ENCODE measurements around the gene ZNF503.
"Not testable (repeated sequence)": the region's sequence is repeated elsewhere in the genome, so short reads cannot be mapped to it uniquely, and the experiment has no call there.

The ZNF503 gene

DNA sequence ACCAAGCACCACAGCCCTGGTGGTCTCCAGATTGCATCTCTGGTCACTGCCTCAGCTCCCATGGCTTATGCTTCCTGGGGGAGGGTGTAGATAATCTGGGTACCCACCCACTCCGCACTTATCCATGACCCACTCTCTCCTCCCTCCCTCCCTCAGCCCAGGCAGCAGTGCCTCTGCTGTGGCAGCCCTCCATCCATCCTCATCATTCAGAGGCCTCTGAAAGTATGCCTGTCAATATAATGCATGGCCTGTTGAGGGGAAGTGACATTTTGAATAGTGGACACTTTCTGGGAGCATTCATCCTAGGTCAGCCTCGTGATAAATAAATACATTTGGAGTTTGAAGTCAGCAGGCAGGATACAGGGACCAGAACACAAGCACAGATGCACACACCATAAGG lies 23.2 kb downstream of the ZNF503 start:
- Mint-ChIP-seq H3K36me3 (no peaks in the 10 kb centered on the region), H3K27me3 (peaks cover 16 to 26% of the 10 kb centered on the region in 2 donors), H3K4me3 (no peak overlapping the region), H3K9me3 (no peaks in the 10 kb centered on the region), H3K4me1 (peaks cover 0 to 3% of the 10 kb centered on the region in 2 donors), H3K27ac (no peak overlapping the region)
- no peak for DNase-seq
- no peak for ATAC-seq (replicated peaks)

DNA sequence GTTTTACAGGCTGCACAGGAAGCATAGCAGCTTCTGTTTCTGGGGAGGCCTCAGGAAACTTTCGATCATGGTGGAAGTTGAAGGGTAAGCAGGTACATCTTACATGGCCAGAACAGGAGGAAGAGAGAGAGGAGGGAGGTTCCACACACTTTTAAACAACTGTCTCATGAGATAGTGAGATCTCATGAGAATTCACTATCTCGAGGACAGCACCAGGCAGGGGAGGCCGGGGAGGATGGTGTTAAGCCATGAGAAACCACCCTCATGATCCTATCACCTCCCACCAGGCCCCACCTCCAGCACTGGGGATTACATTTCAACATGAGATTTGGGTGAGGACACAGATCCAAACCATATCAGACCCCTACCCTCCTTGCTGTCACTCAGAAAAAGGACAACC lies 23.7 kb downstream of the ZNF503 start:
- peaks cover 16 to 27% of the 10 kb centered on the region in 2 donors for H3K27me3 Mint-ChIP-seq
- DNase-seq, result no peak
- no peak overlapping the region for H3K27ac Mint-ChIP-seq
- H3K4me1 Mint-ChIP-seq, result peaks cover 0 to 3% of the 10 kb centered on the region in 2 donors
- no peaks in the 10 kb centered on the region for H3K36me3 Mint-ChIP-seq
- H3K4me3 Mint-ChIP-seq, result no peak overlapping the region
- no peak for ATAC-seq (replicated peaks)
- no peaks in the 10 kb centered on the region for H3K9me3 Mint-ChIP-seq

DNA sequence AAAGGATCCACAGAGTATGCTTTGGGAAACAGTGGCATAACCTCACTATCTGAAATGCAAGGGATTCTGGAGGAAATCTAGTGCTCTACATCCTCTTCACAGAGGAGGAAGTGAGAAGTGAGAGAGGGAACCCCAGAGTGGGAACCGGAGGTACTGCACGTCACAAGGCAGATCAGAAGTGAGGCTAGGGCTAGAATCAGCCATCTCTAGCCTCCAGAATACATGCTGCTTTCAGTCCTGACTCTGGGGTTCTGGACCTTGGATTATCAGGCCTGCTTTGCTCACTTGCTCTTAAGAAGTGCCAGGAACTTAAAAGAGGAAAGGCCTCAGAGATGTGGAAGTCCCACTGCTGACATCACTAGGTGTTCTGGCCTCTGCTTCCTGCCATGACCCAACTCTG lies 25.7 kb downstream of the ZNF503 start:
- Mint-ChIP-seq H3K27ac (peak overlapping the region; percentile 84), H3K4me3 (no peak overlapping the region), H3K4me1 (peaks cover 0 to 3% of the 10 kb centered on the region in 2 donors), H3K36me3 (no peaks in the 10 kb centered on the region), H3K9me3 (no peaks in the 10 kb centered on the region), H3K27me3 (peaks cover 16 to 27% of the 10 kb centered on the region in 2 donors)
- DNase-seq (peak; percentile 17), ATAC-seq (replicated peaks) (peak; percentile 97 to 99)

DNA sequence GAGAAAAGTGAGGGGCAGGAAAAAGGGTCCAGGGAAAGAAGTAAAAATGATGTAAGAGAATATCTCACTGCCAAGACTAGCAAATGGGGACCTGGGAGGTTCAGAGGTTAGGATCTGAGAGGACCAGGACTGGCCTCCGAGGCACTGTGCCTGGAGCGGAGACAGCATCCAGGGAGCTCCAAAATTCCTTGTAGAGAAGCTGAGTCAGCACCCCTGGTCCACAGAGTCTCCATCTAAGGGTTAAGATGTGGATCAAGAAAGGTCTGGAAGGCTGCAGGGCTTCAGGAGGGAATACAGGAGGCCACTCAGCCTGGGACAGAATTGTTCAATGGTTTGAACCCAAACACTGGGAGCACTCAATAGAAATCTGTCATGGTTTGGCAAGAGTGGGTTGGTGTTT lies 30.6 kb downstream of the ZNF503 start:
- no peak overlapping the region for H3K27ac Mint-ChIP-seq
- DNase-seq, result no peak
- H3K4me3 Mint-ChIP-seq, result no peak overlapping the region
- no peak for ATAC-seq (replicated peaks)
- peaks cover 7 to 8% of the 10 kb centered on the region in 2 donors for H3K9me3 Mint-ChIP-seq
- H3K36me3 Mint-ChIP-seq, result no peaks in the 10 kb centered on the region
- H3K4me1 Mint-ChIP-seq, result peaks cover 0 to 3% of the 10 kb centered on the region in 2 donors
- H3K27me3 Mint-ChIP-seq, result peaks cover 20 to 28% of the 10 kb centered on the region in 2 donors

DNA sequence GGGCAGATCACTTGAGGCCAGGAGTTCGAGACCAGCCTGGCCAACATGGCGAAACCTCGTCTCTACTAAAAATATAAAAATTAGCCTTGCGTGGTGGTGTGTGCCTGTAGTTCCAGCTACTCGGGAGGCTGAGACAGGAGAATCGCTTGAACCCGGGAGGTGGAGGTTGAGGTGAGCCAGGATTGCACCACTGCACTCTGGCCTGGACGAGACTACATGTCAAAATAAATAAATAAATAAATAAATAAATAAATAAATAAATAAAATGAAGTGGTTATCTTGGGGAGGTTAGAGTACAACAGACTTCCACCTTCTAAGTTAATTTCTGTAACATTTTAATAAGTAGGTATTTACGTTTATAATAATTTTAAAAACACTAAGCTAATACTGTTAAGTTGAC lies 31.7 kb downstream of the ZNF503 start:
- peaks cover 20 to 28% of the 10 kb centered on the region in 2 donors for H3K27me3 Mint-ChIP-seq
- not testable (repeated sequence) for ATAC-seq (replicated peaks); H3K9me3 Mint-ChIP-seq; DNase-seq; H3K27ac Mint-ChIP-seq; H3K4me1 Mint-ChIP-seq; H3K4me3 Mint-ChIP-seq; H3K36me3 Mint-ChIP-seq

DNA sequence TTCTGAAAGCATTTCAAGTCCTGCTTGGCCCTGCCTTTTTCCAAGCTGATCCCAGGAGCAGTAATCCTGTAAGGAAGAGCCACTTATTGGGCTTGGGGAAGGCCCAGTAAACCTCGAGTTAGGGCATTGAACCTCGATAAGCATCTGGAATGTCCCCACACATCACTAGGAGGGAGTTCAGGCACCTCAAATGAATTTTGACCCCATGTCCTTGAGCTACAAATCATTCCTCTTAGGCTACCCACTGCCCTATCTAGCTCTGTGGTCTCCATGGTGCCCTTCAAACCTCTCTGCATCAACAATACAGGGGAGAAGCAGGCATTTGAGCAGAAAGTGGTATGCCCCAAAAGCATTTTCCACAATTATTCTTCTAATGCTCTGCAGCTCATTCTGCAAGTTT lies 33.7 kb downstream of the ZNF503 start:
- Mint-ChIP-seq H3K4me1 (no peaks in the 10 kb centered on the region), H3K4me3 (no peak overlapping the region), H3K27ac (no peak overlapping the region), H3K9me3 (peaks cover 7 to 8% of the 10 kb centered on the region in 2 donors), H3K27me3 (peaks cover 18 to 24% of the 10 kb centered on the region in 2 donors), H3K36me3 (no peaks in the 10 kb centered on the region)
- ATAC-seq (replicated peaks) (no peak), DNase-seq (no peak)

DNA sequence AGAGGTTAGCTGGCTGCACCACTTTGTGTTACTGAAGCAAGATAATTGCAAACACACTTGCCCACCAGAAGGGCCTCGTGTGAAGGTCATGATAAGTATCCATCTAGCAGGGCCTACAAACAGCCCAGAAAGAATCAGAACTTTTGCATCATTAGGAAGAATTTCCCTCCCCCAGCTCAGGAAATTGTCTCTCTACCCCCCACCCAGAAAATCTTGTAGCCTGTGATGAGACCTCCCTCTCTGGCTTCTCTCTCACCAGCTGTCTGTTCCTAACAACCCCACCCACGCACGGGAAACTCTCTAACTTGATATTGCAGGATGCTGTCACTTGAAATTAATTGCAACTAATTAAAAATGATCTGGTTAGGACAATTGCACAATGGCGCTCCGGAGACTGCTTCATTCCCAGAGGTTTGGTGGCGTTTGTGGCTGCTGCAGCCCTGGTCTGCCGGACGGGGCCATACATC lies 34.5 kb downstream of the ZNF503 start:
- no peak for ATAC-seq (replicated peaks)
- no peak overlapping the region for H3K4me3 Mint-ChIP-seq
- peaks cover 21 to 24% of the 10 kb centered on the region in 2 donors for H3K27me3 Mint-ChIP-seq
- H3K27ac Mint-ChIP-seq, result no peak overlapping the region
- peaks cover 7 to 8% of the 10 kb centered on the region in 2 donors for H3K9me3 Mint-ChIP-seq
- H3K4me1 Mint-ChIP-seq, result no peaks in the 10 kb centered on the region
- H3K36me3 Mint-ChIP-seq, result no peaks in the 10 kb centered on the region
- no peak for DNase-seq

DNA sequence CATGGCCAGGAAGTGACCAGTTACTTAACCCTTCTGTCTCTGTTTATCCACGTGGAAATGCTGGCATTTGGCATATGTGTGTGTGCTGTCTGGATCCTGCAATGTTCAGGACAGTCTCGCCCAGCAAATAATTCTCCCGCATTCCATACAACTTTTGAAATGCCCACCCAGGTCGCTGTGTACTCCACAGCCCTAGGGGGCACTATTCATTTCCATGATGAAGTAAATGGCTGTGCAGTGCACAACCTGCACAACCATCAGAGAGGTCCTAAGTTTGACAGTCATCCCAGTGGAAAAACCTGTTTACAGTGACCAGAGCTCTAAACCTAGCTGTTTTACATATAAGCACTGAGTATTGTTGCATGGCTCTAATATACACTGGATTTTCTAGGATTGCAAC lies 38.1 kb downstream of the ZNF503 start:
- ATAC-seq (replicated peaks) (no peak), DNase-seq (no peak)
- H3K27me3 Mint-ChIP-seq, result peaks cover 27 to 37% of the 10 kb centered on the region in 2 donors
- H3K4me3 Mint-ChIP-seq, result no peak overlapping the region
- H3K9me3 Mint-ChIP-seq, result peaks cover 0 to 2% of the 10 kb centered on the region in 2 donors
- no peaks in the 10 kb centered on the region for H3K36me3 Mint-ChIP-seq
- no peak overlapping the region for H3K27ac Mint-ChIP-seq
- no peaks in the 10 kb centered on the region for H3K4me1 Mint-ChIP-seq

DNA sequence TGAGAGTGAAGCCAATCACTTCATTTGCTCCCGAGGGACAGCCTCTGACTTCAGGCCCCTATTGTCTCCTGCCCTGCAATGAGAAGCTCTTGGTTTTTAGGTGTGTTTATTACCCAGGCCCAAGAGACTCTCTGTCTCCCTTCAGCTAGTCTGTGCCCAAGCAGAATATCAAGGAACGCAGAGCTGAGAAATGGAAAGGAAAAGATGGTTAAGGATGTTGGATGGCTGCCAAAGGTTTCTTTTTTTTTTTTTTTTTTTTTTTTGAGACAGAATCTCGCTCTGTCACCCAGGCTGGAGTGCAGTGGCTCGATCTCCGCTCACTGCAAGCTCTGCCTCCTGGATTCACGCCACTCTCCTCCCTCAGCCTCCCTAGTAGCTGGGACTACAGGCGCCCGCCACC lies 41.7 kb downstream of the ZNF503 start:
- not testable (repeated sequence) for H3K4me3 Mint-ChIP-seq; H3K27ac Mint-ChIP-seq; H3K9me3 Mint-ChIP-seq; H3K36me3 Mint-ChIP-seq; H3K4me1 Mint-ChIP-seq; ATAC-seq (replicated peaks); DNase-seq
- peaks cover 23 to 33% of the 10 kb centered on the region in 2 donors for H3K27me3 Mint-ChIP-seq

DNA sequence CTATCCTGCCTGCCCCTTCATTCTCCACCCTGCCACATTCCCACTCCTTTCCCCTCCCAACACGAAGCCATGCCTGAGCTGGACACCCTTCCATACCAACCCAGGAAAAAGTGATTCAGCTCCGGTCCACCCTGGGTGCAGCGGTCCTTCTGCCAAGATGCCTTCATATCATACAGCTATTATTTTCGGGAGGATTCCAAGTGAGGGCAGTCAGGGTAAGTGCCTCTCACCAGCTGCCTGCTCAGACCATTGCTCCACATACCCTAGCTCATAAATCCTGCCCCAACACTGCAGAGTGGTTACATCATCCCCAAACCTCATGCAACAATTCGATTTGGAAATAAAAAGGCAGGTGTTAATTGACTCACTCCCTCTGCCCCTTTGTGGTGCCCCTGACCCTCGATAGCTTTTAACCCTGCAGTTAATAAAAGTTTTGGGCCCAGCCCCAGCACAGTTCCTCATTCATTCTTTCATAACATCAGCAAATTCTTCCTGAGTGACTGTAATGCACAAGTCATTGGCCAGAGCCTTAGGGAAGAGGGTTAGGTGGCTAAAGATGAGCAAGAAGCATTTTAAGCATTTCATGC lies 42.6 kb downstream of the ZNF503 start:
- ATAC-seq (replicated peaks), result no peak
- no peaks in the 10 kb centered on the region for H3K36me3 Mint-ChIP-seq

DNA sequence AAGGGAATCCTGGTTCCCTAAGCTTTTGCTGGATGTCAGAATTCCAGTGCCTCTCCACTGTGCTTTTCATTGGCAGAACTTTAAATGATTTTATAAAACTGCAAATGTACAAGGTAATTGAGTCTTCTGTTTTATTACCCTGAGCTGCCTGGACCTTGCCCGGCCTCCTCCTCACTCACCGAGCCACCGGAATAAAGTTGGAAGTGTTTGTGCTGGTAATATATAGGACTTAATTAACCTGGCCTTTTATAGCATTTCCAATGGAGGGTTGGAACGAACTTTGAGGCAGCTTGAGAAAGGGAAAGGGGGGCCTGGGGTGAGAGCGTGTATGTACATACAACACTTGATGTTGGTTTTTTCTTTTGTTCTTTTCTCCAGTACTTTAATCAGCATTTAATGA lies 43.4 kb downstream of the ZNF503 start:
- H3K27ac Mint-ChIP-seq, result no peak overlapping the region
- no peak overlapping the region for H3K4me3 Mint-ChIP-seq
- H3K9me3 Mint-ChIP-seq, result no peaks in the 10 kb centered on the region
- ATAC-seq (replicated peaks) (no peak), DNase-seq (no peak)
- no peaks in the 10 kb centered on the region for H3K36me3 Mint-ChIP-seq
- H3K27me3 Mint-ChIP-seq, result peaks cover 23% of the 10 kb centered on the region in 2 donors
- no peaks in the 10 kb centered on the region for H3K4me1 Mint-ChIP-seq

More for the DNA sequence above, 42.6 kb downstream of the ZNF503 start:
- no peaks in the 10 kb centered on the region for H3K9me3 Mint-ChIP-seq
- H3K4me3 Mint-ChIP-seq, result no peak overlapping the region
- no peak for DNase-seq
- peaks cover 27% of the 10 kb centered on the region in 2 donors for H3K27me3 Mint-ChIP-seq
- H3K4me1 Mint-ChIP-seq, result no peaks in the 10 kb centered on the region
- no peak overlapping the region for H3K27ac Mint-ChIP-seq

DNA sequence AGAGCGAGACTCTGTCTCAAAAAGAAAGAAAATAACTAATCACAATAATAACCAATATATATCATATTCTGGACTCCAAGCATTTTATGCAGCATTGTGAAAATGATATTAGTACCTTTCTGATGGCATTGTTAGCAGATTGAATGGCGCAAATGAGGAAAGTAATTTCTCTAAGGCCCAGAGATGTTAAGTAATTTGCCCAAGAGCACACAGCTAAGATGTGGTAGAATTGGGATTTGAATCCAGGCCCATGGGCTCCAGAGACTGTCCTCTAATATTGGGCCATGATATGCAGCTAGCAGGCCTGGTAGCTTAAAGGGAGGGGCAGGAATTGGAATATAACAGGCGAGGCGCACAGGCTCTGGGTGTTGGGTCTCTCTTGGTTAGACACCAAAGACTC lies 44.1 kb downstream of the ZNF503 start:
- peaks cover 17 to 23% of the 10 kb centered on the region in 2 donors for H3K27me3 Mint-ChIP-seq
- DNase-seq, result no peak
- H3K27ac Mint-ChIP-seq, result no peak overlapping the region
- no peaks in the 10 kb centered on the region for H3K4me1 Mint-ChIP-seq
- H3K4me3 Mint-ChIP-seq, result no peak overlapping the region
- no peak for ATAC-seq (replicated peaks)
- H3K9me3 Mint-ChIP-seq, result no peaks in the 10 kb centered on the region
- H3K36me3 Mint-ChIP-seq, result no peaks in the 10 kb centered on the region

DNA sequence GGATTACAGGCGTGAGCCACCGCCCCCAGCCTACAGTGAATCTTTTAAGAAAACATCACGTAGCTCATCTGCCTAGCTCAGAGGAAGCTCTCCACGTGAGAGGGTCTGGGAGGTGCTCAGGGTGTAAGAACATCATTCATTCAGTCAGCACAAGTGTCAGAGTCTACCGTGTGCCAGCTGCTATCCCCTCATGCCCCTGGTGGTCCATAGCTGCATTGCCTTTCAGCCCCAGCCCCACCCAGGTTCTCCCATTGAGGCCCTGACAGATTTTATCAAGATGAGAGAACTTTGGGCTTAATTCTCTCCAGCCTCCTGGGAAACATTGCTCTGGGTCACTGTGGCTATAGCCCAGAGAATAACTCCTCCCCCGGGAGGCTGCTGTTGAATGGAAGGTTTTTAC lies 45.1 kb downstream of the ZNF503 start:
- Mint-ChIP-seq H3K27me3 (peaks cover 17 to 23% of the 10 kb centered on the region in 2 donors), H3K9me3 (no peaks in the 10 kb centered on the region), H3K36me3 (no peaks in the 10 kb centered on the region), H3K4me1 (no peaks in the 10 kb centered on the region), H3K27ac (no peak overlapping the region), H3K4me3 (no peak overlapping the region)
- DNase-seq (no peak), ATAC-seq (replicated peaks) (no peak)

DNA sequence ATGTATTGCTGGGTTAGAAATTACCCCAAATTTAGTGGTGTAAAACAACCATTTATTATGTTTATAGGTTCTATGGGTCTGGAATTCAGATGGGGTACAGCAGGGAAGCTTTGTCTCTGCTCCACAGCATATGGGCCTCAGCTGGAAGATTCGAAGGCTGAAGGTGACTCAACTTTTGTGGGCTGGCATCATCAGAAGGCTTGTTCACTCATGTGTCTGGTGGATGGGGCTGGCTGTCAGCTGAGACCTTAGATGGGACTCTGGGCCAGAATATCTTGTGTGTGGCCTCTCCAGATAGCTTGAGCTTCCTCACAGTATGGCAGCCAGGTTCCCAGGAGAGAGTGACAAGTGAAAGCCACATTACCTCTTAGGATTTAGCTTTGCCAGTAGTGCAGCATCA lies 45.9 kb downstream of the ZNF503 start:
- H3K4me3 Mint-ChIP-seq, result no peak overlapping the region
- DNase-seq, result no peak

DNA sequence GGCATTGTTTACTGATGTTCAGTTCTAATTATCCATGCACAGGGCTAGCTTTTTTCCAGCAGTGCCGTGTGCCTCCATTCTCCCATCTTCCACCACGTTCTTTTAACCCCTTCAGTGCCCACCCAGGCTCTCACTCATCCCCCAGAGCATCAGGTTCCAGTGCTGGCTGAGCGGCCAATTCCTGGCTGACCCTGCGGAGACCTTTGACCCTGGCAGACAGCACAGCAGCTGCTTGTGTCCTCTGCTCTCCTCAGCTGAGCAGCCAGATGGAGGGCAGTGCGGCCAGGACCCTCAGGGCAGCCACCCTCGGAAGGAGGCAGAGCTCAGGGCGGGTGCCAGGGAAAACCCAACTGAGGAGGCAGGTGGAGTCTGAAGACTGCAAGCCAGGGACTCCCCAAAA lies 48.4 kb downstream of the ZNF503 start:
- Mint-ChIP-seq H3K27ac (no peak overlapping the region), H3K4me3 (no peak overlapping the region), H3K27me3 (peaks cover 10 to 17% of the 10 kb centered on the region in 2 donors), H3K4me1 (no peaks in the 10 kb centered on the region), H3K36me3 (no peaks in the 10 kb centered on the region), H3K9me3 (no peaks in the 10 kb centered on the region)
- DNase-seq, result no peak
- ATAC-seq (replicated peaks), result no peak

More for the DNA sequence above, 45.9 kb downstream of the ZNF503 start:
- Mint-ChIP-seq H3K9me3 (no peaks in the 10 kb centered on the region), H3K36me3 (no peaks in the 10 kb centered on the region), H3K27ac (no peak overlapping the region), H3K4me1 (no peaks in the 10 kb centered on the region), H3K27me3 (peaks cover 17 to 23% of the 10 kb centered on the region in 2 donors)
- no peak for ATAC-seq (replicated peaks)
